ENCODE measurements around the gene INSYN2B. TPM values are rescaled to one million over a fixed set of nuclear protein-coding genes. Genes with fewer than 3 reads are reported as not detected.

Gene INSYN2B
- total RNA-seq, 1 experiment from 2014 or later = not detected

- no peak for TF ChIP-seq ELF4 (CRISPR knock-in tag; IDR thresholded peaks at IDR 0.05; ENCODE audit: low read depth)
Measured at GRCh38 chr5:169893571-169893970, 86.7 kb downstream of the INSYN2B start (continued).

GRCh38 chr5:169893010-169893409, 87.3 kb downstream of the INSYN2B start:
- H3K27me3 Mint-ChIP-seq (ENCODE audit: low read depth) = no peaks in the 10 kb centered on the region
- TF ChIP-seq FOXJ3 (CRISPR knock-in tag; IDR thresholded peaks at IDR 0.05; ENCODE audit: borderline replicate concordance) (no peak), E2F5 (CRISPR knock-in tag; IDR thresholded peaks at IDR 0.05) (no peak), ZNF512 (CRISPR knock-in tag; IDR thresholded peaks at IDR 0.05; ENCODE audit: borderline replicate concordance) (no peak)
- no peak overlapping the region for H3K27ac Mint-ChIP-seq
- H3K36me3 Mint-ChIP-seq = no peaks in the 10 kb centered on the region
- ChIA-PET CTCF (no interaction called here), POLR2A (no interaction called here)
- no peaks in the 10 kb centered on the region; the same call in 1 of the 2 replicates for H3K4me1 Mint-ChIP-seq
- ATAC-seq (no peak), DNase-seq (ENCODE audit: low spot score) (no peak)
- no peak overlapping the region for H3K4me3 Mint-ChIP-seq
- H3K9me3 Mint-ChIP-seq = no peaks in the 10 kb centered on the region

GRCh38 chr5:169889572-169889971, 90.7 kb downstream of the INSYN2B start:
- Mint-ChIP-seq H3K27me3 (ENCODE audit: low read depth) (no peaks in the 10 kb centered on the region), H3K27ac (no peak overlapping the region), H3K36me3 (no peaks in the 10 kb centered on the region), H3K9me3 (no peaks in the 10 kb centered on the region), H3K4me3 (no peak overlapping the region), H3K4me1 (no peaks in the 10 kb centered on the region)
- POLR2A ChIA-PET = no interaction called here
- ATAC-seq = no peak
- CTCF ChIA-PET = no interaction called here
- TF ChIP-seq KAT7 (CRISPR knock-in tag; IDR thresholded peaks at IDR 0.05; ENCODE audit: borderline replicate concordance) = no peak
- TF ChIP-seq TCF7 (CRISPR knock-in tag; IDR thresholded peaks at IDR 0.05; ENCODE audit: low read depth) = no peak
- TF ChIP-seq NR2C2 (CRISPR knock-in tag; IDR thresholded peaks at IDR 0.05) = no peak
- no peak for TF ChIP-seq NR3C1 (CRISPR knock-in tag; conservative IDR thresholded peaks at IDR 0.05; ENCODE audit: low read depth)
- no peak for TF ChIP-seq E2F5 (CRISPR knock-in tag; IDR thresholded peaks at IDR 0.05)
- TF ChIP-seq GTF2I (CRISPR knock-in tag; conservative IDR thresholded peaks at IDR 0.05) = no peak
- TF ChIP-seq FOXP4 (CRISPR knock-in tag; IDR thresholded peaks at IDR 0.05) = no peak
- no peak for TF ChIP-seq ZBTB21 (CRISPR knock-in tag; IDR thresholded peaks at IDR 0.05; ENCODE audit: borderline replicate concordance)
- TF ChIP-seq NR1H2 (CRISPR knock-in tag; IDR thresholded peaks at IDR 0.05) = no peak
- no peak for TF ChIP-seq JAZF1 (CRISPR knock-in tag; IDR thresholded peaks at IDR 0.05)
- no peak for TF ChIP-seq ELF4 (CRISPR knock-in tag; IDR thresholded peaks at IDR 0.05; ENCODE audit: low read depth)
- TF ChIP-seq ZNF512 (CRISPR knock-in tag; IDR thresholded peaks at IDR 0.05; ENCODE audit: borderline replicate concordance) = no peak
- TF ChIP-seq MAX (CRISPR knock-in tag; IDR thresholded peaks at IDR 0.05) = no peak
- TF ChIP-seq ZNF671 (CRISPR knock-in tag; IDR thresholded peaks at IDR 0.05) = no peak
- no peak for TF ChIP-seq ZBTB43 (CRISPR knock-in tag; IDR thresholded peaks at IDR 0.05)
- TF ChIP-seq GABPB1 (CRISPR knock-in tag; IDR thresholded peaks at IDR 0.05) = no peak
- TF ChIP-seq PREB (CRISPR knock-in tag; IDR thresholded peaks at IDR 0.05; ENCODE audit: borderline replicate concordance) = no peak
- DNase-seq (ENCODE audit: low spot score) = no peak

Data from WTC11 (cell line).